Measurements from ENCODE around the gene NPR2.

- TF ChIP-seq POLR2A (IDR thresholded peaks at IDR 0.05; ENCODE audit: low read length) (no peak), MAX (IDR thresholded peaks at IDR 0.05) (no peak), PHF8 (IDR thresholded peaks at IDR 0.05; ENCODE audit: borderline replicate concordance, low read depth) (no peak), CEBPB (IDR thresholded peaks at IDR 0.05) (no peak), USF2 (IDR thresholded peaks at IDR 0.05) (no peak)
- TF ChIP-seq, protein P1, sequence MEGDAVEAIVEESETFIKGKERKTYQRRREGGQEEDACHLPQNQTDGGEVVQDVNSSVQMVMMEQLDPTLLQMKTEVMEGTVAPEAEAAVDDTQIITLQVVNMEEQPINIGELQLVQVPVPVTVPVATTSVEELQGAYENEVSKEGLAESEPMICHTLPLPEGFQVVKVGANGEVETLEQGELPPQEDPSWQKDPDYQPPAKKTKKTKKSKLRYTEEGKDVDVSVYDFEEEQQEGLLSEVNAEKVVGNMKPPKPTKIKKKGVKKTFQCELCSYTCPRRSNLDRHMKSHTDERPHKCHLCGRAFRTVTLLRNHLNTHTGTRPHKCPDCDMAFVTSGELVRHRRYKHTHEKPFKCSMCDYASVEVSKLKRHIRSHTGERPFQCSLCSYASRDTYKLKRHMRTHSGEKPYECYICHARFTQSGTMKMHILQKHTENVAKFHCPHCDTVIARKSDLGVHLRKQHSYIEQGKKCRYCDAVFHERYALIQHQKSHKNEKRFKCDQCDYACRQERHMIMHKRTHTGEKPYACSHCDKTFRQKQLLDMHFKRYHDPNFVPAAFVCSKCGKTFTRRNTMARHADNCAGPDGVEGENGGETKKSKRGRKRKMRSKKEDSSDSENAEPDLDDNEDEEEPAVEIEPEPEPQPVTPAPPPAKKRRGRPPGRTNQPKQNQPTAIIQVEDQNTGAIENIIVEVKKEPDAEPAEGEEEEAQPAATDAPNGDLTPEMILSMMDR (IDR thresholded peaks at IDR 0.05), result no peak
Measured at GRCh38 chr9:35755071-35755470, 36.3 kb upstream of the NPR2 start.

All from A549 (cell line).